CD8-positive, alpha-beta memory T cell (primary cell): ENCODE data around the gene FAM25A. TPM values are rescaled to one million over a fixed set of nuclear protein-coding genes. Genes with fewer than 3 reads are reported as not detected.
"Not testable (repeated sequence)": the region's sequence is repeated elsewhere in the genome, so short reads cannot be mapped to it uniquely, and the experiment has no call there.

ENCODE experiments used
- CTCF ChIA-PET: fragments of 350-600 bp; sonication (Branson Sonifier 250); formaldehyde crosslinking; loops from one replicate; lab custom pipeline; 2021; ENCODE audit warnings: antibody characterized with exemption; lab: Charles Lee
- POLR2A ChIA-PET: fragments of 350-600 bp; sonication (Branson Sonifier 250); formaldehyde crosslinking; loops from one replicate; lab custom pipeline; 2021; ENCODE audit warnings: antibody characterized with exemption; lab: Charles Lee
- DNase-seq, 5 donors: peaks; one replicate each; pipeline versions ENCODE4 v3.0.0 to v3.0.0-alpha.2; 2020 to 2022; ENCODE audit warnings: mixed read lengths in 1 of 5
- H3K27ac ChIP-seq: one replicate; pipeline ENCODE4 v1.7.0; 2013; ENCODE audit warnings: low read depth, mild to moderate bottlenecking, low read length, moderate library complexity
- H3K27me3 ChIP-seq: 2 replicates; pipeline ENCODE4 v1.7.0; 2013; ENCODE audit warnings: low read length, mild to moderate bottlenecking; ENCODE audit not compliant: insufficient read depth, poor library complexity, severe bottlenecking
- H3K36me3 ChIP-seq: 2 replicates; pipeline ENCODE4 v1.7.0; 2013; ENCODE audit warnings: mild to moderate bottlenecking, low read length, moderate library complexity; ENCODE audit not compliant: insufficient read depth
- H3K4me1 ChIP-seq: 2 replicates; pipeline ENCODE4 v1.7.0; 2013; ENCODE audit warnings: mild to moderate bottlenecking, low read length, moderate library complexity; ENCODE audit not compliant: insufficient read depth
- H3K4me3 ChIP-seq: 2 replicates; pipeline ENCODE4 v1.7.0; 2013; ENCODE audit warnings: mild to moderate bottlenecking, low read length
- H3K9me3 ChIP-seq: 2 replicates; pipeline ENCODE4 v1.7.0; 2013; ENCODE audit warnings: mild to moderate bottlenecking, low read length
- H3K27ac Mint-ChIP-seq, 8 donors: one replicate each; pipeline ENCODE4 v1.8.0; 2020 to 2021; ENCODE audit warnings: mixed read lengths in 8 of 8, mild to moderate bottlenecking in 6 of 8, inconsistent platforms in 3 of 8, moderate library complexity in 3 of 8
- H3K27me3 Mint-ChIP-seq, 2 donors: one replicate each; pipeline ENCODE4 v1.8.0; 2020 to 2021; ENCODE audit warnings: mixed read lengths in 2 of 2, mild to moderate bottlenecking in 1 of 2, moderate library complexity in 1 of 2
- H3K36me3 Mint-ChIP-seq, 3 donors: one replicate each; pipeline ENCODE4 v1.8.0; 2020 to 2021; ENCODE audit warnings: mixed read lengths in 3 of 3, inconsistent platforms in 1 of 3, mild to moderate bottlenecking in 1 of 3
- H3K4me1 Mint-ChIP-seq, 3 donors: one replicate each; pipeline ENCODE4 v1.8.0; 2020 to 2021; ENCODE audit warnings: mixed read lengths in 3 of 3, inconsistent platforms in 1 of 3, mild to moderate bottlenecking in 1 of 3
- H3K4me3 Mint-ChIP-seq, 7 donors: one replicate each; pipeline ENCODE4 v1.8.0; 2020 to 2021; ENCODE audit warnings: mixed read lengths in 7 of 7, mild to moderate bottlenecking in 6 of 7, moderate library complexity in 4 of 7, inconsistent platforms in 2 of 7
- H3K9me3 Mint-ChIP-seq, 5 donors: one replicate each; pipeline ENCODE4 v1.8.0; 2020 to 2022; ENCODE audit warnings: mixed read lengths in 5 of 5, mild to moderate bottlenecking in 3 of 5, moderate library complexity in 2 of 5, inconsistent platforms in 1 of 5
- polyA plus RNA-seq: library from polyadenylated mRNA; unstranded; fragments of 300-500 nt; fragmentation: Illumina TruSeq; gene quantifications from one replicate; pipeline ENCODE4 v1.2.3, GENCODE V29; 2021
- total RNA-seq, 2 experiments: library from RNA; stranded (reverse); gene quantifications; one replicate each; pipeline ENCODE4 v1.2.3, GENCODE V29; 2021

FAM25A gene
- total and polyA plus RNA-seq, 3 experiments from 2014 or later, result not detected

GRCh38 chr10:86999802-87000403, 20.2 kb upstream of the FAM25A start:
- H3K36me3 Mint-ChIP-seq, POLR2A ChIA-PET, H3K27ac Mint-ChIP-seq, H3K4me1 Mint-ChIP-seq, H3K27ac ChIP-seq, H3K36me3 ChIP-seq, H3K9me3 ChIP-seq, H3K9me3 Mint-ChIP-seq, DNase-seq, H3K27me3 ChIP-seq, H3K4me3 ChIP-seq, CTCF ChIA-PET, H3K4me1 ChIP-seq, H3K4me3 Mint-ChIP-seq, H3K27me3 Mint-ChIP-seq: not testable (repeated sequence)

GRCh38 chr10:87000491-87000890, 19.6 kb upstream of the FAM25A start:
- peaks cover 0 to 4% of the 10 kb centered on the region in 2 donors for H3K27me3 Mint-ChIP-seq
- H3K36me3 Mint-ChIP-seq, result no peaks in the 10 kb centered on the region
- ChIA-PET POLR2A (no interaction called here), CTCF (no interaction called here)
- Histone ChIP-seq H3K27ac (no peak overlapping the region), H3K4me3 (no peak overlapping the region), H3K9me3 (no peaks in the 10 kb centered on the region), H3K4me1 (no peaks in the 10 kb centered on the region), H3K36me3 (no peaks in the 10 kb centered on the region), H3K27me3 (no peaks in the 10 kb centered on the region)
- no peak overlapping the region for H3K4me3 Mint-ChIP-seq
- no peaks in the 10 kb centered on the region for H3K9me3 Mint-ChIP-seq
- no peak for DNase-seq
- H3K27ac Mint-ChIP-seq, result no peak overlapping the region
- no peaks in the 10 kb centered on the region for H3K4me1 Mint-ChIP-seq

GRCh38 chr10:87007124-87007523, 13.0 kb upstream of the FAM25A start:
- H3K9me3 ChIP-seq, CTCF ChIA-PET, H3K4me1 Mint-ChIP-seq, DNase-seq, H3K27ac Mint-ChIP-seq, POLR2A ChIA-PET, H3K9me3 Mint-ChIP-seq, H3K27me3 Mint-ChIP-seq, H3K4me3 Mint-ChIP-seq, H3K36me3 Mint-ChIP-seq, H3K27me3 ChIP-seq, H3K4me1 ChIP-seq, H3K4me3 ChIP-seq, H3K36me3 ChIP-seq, H3K27ac ChIP-seq: not testable (repeated sequence)

DNA sequence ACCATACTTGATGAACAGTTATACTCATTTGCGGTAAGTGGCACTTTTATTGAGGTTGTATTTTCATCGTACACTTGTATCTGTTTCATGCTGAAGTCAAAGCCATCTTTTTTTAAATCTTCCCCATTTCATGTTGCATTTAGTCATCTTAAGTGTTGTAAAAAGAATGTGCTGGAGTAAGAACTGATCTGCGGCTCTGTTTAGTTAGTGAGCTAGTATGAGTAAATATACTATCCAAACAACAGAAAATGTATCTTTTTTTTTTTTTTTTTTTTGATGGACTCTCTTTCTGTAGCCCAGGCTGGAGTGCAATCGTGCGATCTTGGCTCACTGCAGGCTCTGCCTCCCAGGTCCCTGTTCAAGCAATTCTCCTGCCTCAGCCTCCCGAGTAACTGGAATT, 12.4 kb upstream of the FAM25A start:
- H3K27me3 ChIP-seq, H3K36me3 ChIP-seq, H3K9me3 ChIP-seq, H3K27ac Mint-ChIP-seq, H3K27me3 Mint-ChIP-seq, H3K4me3 Mint-ChIP-seq, DNase-seq, CTCF ChIA-PET, POLR2A ChIA-PET, H3K36me3 Mint-ChIP-seq, H3K4me1 ChIP-seq, H3K9me3 Mint-ChIP-seq, H3K27ac ChIP-seq, H3K4me3 ChIP-seq, H3K4me1 Mint-ChIP-seq: not testable (repeated sequence)

- H3K9me3 Mint-ChIP-seq, POLR2A ChIA-PET, H3K4me3 ChIP-seq, H3K4me1 ChIP-seq, H3K27me3 Mint-ChIP-seq, CTCF ChIA-PET, DNase-seq, H3K36me3 ChIP-seq, H3K27ac Mint-ChIP-seq, H3K27me3 ChIP-seq, H3K4me3 Mint-ChIP-seq, H3K36me3 Mint-ChIP-seq, H3K4me1 Mint-ChIP-seq, H3K9me3 ChIP-seq, H3K27ac ChIP-seq: not testable (repeated sequence)
These were observed 11.8 kb upstream of the FAM25A start for GRCh38 chr10:87008303-87008702.

- H3K27me3 Mint-ChIP-seq, H3K4me3 ChIP-seq, H3K36me3 ChIP-seq, H3K4me1 Mint-ChIP-seq, H3K27ac ChIP-seq, POLR2A ChIA-PET, H3K27me3 ChIP-seq, H3K4me1 ChIP-seq, DNase-seq, H3K9me3 ChIP-seq, H3K36me3 Mint-ChIP-seq, H3K4me3 Mint-ChIP-seq, H3K9me3 Mint-ChIP-seq, CTCF ChIA-PET: not testable (repeated sequence)
- H3K27ac Mint-ChIP-seq, result peak overlapping the region in 1 of 8 donors; percentile 30
These were observed 10.9 kb upstream of the FAM25A start for GRCh38 chr10:87009134-87009696.

DNA sequence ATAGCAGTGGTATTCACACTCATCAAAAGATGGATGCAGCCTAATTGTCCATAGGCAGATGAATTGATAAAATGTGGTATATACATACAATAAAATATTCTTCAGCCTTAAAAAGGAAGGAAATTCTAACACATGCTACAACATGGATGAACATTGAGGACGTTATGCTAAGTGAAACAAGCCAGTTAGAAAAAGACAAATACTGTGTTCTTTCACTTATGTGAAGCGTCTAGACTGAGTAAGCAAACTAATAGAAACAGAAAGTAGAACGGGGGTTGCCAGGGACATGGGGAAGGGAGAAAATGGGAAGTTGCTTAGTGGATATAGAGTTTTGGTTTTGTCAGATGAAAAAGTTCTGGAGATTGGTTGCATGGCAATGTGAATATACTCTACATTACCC, 6.6 kb upstream of the FAM25A start:
- DNase-seq, H3K9me3 ChIP-seq, H3K36me3 ChIP-seq, H3K36me3 Mint-ChIP-seq, POLR2A ChIA-PET, H3K4me1 ChIP-seq, H3K27me3 Mint-ChIP-seq, H3K27ac ChIP-seq, H3K4me1 Mint-ChIP-seq, H3K4me3 ChIP-seq, H3K27me3 ChIP-seq, CTCF ChIA-PET, H3K9me3 Mint-ChIP-seq: not testable (repeated sequence)
- Mint-ChIP-seq H3K4me3 (peak overlapping the region in 1 of 7 donors; percentile 49), H3K27ac (peak overlapping the region in 1 of 8 donors; percentile 78)

GRCh38 chr10:87014986-87015716, 4.9 kb upstream of the FAM25A start:
- H3K4me1 ChIP-seq, H3K4me3 Mint-ChIP-seq, H3K4me3 ChIP-seq, H3K27me3 ChIP-seq, CTCF ChIA-PET, H3K27ac ChIP-seq, H3K36me3 Mint-ChIP-seq, H3K27ac Mint-ChIP-seq, H3K4me1 Mint-ChIP-seq, DNase-seq, H3K9me3 ChIP-seq, H3K9me3 Mint-ChIP-seq, POLR2A ChIA-PET, H3K36me3 ChIP-seq, H3K27me3 Mint-ChIP-seq: not testable (repeated sequence)
